ENCODE results near the gene LCLAT1.

- TF ChIP-seq CTCF (IDR thresholded peaks at IDR 0.05; ENCODE audit: low read depth, low read length) (no peak), EZH2phosphoT487 (IDR thresholded peaks at IDR 0.05; ENCODE audit: low read depth) (no peak)
These were observed 173.1 kb downstream of the LCLAT1 start for GRCh38 chr2:30620102-30620501.

Data from OCI-LY3 (cell line).